ENCODE measurements around the gene SLC25A29. TPM values are rescaled to one million over a fixed set of nuclear protein-coding genes. Genes with fewer than 3 reads are reported as not detected.

The SLC25A29 gene
- total RNA-seq, 1 experiment from 2014 or later = 179 TPM

- peaks cover 17% of the 10 kb centered on the region for H3K36me3 Mint-ChIP-seq
- no peak overlapping the region for H3K4me3 Mint-ChIP-seq
- ATAC-seq (no peak), DNase-seq (ENCODE audit: low spot score) (peak; percentile 10)
- no peaks in the 10 kb centered on the region for H3K27me3 Mint-ChIP-seq (ENCODE audit: low read depth)
- ChIA-PET CTCF (interaction anchor here (1.7 kb wide), 1 partner anchor 11 kb away, joined by 4 read pairs; no protein-coding TSS in a partner anchor), POLR2A (no interaction called here)
- H3K9me3 Mint-ChIP-seq = no peaks in the 10 kb centered on the region
- H3K4me1 Mint-ChIP-seq = peaks cover 13% of the 10 kb centered on the region
- TF ChIP-seq SP1 (CRISPR knock-in tag; conservative IDR thresholded peaks at IDR 0.05) (no peak), E2F1 (CRISPR knock-in tag; IDR thresholded peaks at IDR 0.05) (no peak), RELA (CRISPR knock-in tag; IDR thresholded peaks at IDR 0.05; ENCODE audit: borderline replicate concordance) (no peak), NR3C1 (CRISPR knock-in tag; conservative IDR thresholded peaks at IDR 0.05; ENCODE audit: low read depth) (no peak), USF1 (CRISPR knock-in tag; IDR thresholded peaks at IDR 0.05) (no peak), ZNF281 (CRISPR knock-in tag; IDR thresholded peaks at IDR 0.05) (no peak), SMAD4 (CRISPR knock-in tag; IDR thresholded peaks at IDR 0.05) (no peak), ZNF121 (CRISPR knock-in tag; IDR thresholded peaks at IDR 0.05) (no peak)
- TF ChIP-seq, protein P1, sequence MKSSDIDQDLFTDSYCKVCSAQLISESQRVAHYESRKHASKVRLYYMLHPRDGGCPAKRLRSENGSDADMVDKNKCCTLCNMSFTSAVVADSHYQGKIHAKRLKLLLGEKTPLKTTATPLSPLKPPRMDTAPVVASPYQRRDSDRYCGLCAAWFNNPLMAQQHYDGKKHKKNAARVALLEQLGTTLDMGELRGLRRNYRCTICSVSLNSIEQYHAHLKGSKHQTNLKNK (CRISPR knock-in tag; IDR thresholded peaks at IDR 0.05) = no peak
- TF ChIP-seq, protein P2, sequence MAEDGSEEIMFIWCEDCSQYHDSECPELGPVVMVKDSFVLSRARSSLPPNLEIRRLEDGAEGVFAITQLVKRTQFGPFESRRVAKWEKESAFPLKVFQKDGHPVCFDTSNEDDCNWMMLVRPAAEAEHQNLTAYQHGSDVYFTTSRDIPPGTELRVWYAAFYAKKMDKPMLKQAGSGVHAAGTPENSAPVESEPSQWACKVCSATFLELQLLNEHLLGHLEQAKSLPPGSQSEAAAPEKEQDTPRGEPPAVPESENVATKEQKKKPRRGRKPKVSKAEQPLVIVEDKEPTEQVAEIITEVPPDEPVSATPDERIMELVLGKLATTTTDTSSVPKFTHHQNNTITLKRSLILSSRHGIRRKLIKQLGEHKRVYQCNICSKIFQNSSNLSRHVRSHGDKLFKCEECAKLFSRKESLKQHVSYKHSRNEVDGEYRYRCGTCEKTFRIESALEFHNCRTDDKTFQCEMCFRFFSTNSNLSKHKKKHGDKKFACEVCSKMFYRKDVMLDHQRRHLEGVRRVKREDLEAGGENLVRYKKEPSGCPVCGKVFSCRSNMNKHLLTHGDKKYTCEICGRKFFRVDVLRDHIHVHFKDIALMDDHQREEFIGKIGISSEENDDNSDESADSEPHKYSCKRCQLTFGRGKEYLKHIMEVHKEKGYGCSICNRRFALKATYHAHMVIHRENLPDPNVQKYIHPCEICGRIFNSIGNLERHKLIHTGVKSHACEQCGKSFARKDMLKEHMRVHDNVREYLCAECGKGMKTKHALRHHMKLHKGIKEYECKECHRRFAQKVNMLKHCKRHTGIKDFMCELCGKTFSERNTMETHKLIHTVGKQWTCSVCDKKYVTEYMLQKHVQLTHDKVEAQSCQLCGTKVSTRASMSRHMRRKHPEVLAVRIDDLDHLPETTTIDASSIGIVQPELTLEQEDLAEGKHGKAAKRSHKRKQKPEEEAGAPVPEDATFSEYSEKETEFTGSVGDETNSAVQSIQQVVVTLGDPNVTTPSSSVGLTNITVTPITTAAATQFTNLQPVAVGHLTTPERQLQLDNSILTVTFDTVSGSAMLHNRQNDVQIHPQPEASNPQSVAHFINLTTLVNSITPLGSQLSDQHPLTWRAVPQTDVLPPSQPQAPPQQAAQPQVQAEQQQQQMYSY (CRISPR knock-in tag; IDR thresholded peaks at IDR 0.05) = no peak
- no peak overlapping the region for H3K27ac Mint-ChIP-seq
Observed at GRCh38 chr14:100292776-100293461, 13.3 kb downstream of the SLC25A29 start.

- Mint-ChIP-seq H3K4me1 (peaks cover 16% of the 10 kb centered on the region), H3K36me3 (peaks cover 16% of the 10 kb centered on the region)
- TF ChIP-seq PRRX2 (CRISPR knock-in tag; IDR thresholded peaks at IDR 0.05) (no peak), NR1H2 (CRISPR knock-in tag; IDR thresholded peaks at IDR 0.05) (no peak), RORB (CRISPR knock-in tag; IDR thresholded peaks at IDR 0.05) (no peak), ETV6 (CRISPR knock-in tag; IDR thresholded peaks at IDR 0.05) (no peak), STAT6 (CRISPR knock-in tag; conservative IDR thresholded peaks at IDR 0.05; ENCODE audit: low read depth) (no peak), TCF7 (CRISPR knock-in tag; IDR thresholded peaks at IDR 0.05; ENCODE audit: low read depth) (no peak), OVOL2 (CRISPR knock-in tag; IDR thresholded peaks at IDR 0.05; ENCODE audit: borderline replicate concordance) (no peak), ZNF317 (CRISPR knock-in tag; IDR thresholded peaks at IDR 0.05; ENCODE audit: borderline replicate concordance, low read depth) (no peak), ZBTB21 (CRISPR knock-in tag; IDR thresholded peaks at IDR 0.05; ENCODE audit: borderline replicate concordance) (no peak), CTCF (IDR thresholded peaks at IDR 0.05) (no peak), ZNF423 (CRISPR knock-in tag; IDR thresholded peaks at IDR 0.05) (no peak), JAZF1 (CRISPR knock-in tag; IDR thresholded peaks at IDR 0.05) (no peak)
Observed at GRCh38 chr14:100292301-100292775, 13.9 kb downstream of the SLC25A29 start.

More at GRCh38 chr14:100292301-100292775, 13.9 kb downstream of the SLC25A29 start:
- no peak overlapping the region for H3K27ac Mint-ChIP-seq
- POLR2A ChIA-PET = no interaction called here
- no peak overlapping the region for H3K4me3 Mint-ChIP-seq
- no peaks in the 10 kb centered on the region for H3K9me3 Mint-ChIP-seq
- H3K27me3 Mint-ChIP-seq (ENCODE audit: low read depth) = no peaks in the 10 kb centered on the region
- CTCF ChIA-PET = no interaction called here
- ATAC-seq = no peak
- peak; percentile 8 for DNase-seq (ENCODE audit: low spot score)
